Caco-2 (cell line): ENCODE measurements around the gene NKIRAS1. TPM values are rescaled to one million over a fixed set of nuclear protein-coding genes. Genes with fewer than 3 reads are reported as not detected.

Experiments used
- BruUV-seq: library from RNA; stranded (reverse); fragments of 400-500 nt; replicated peaks from 2 replicates; lab custom pipeline; 2021; lab: Mats Ljungman, UMichigan
- CTCF ChIA-PET: fragments of 300-600 bp; sonication (Branson Sonifier 250); formaldehyde crosslinking; loops from one replicate; lab custom pipeline; 2022; ENCODE audit warnings: antibody characterized with exemption; lab: Charles Lee
- POLR2A ChIA-PET: fragments of 300-600 bp; sonication (Branson Sonifier 250); formaldehyde crosslinking; loops from one replicate; lab custom pipeline; 2022; ENCODE audit warnings: antibody characterized with exemption; lab: Charles Lee
- DNase-seq, 2 experiments: peaks; one replicate each; pipeline versions ENCODE4 v3.0.0 to v3.0.0-alpha.2; 2020 to 2022
- H3K27me3 ChIP-seq: replicated peaks from 2 replicates; pipeline ENCODE4 v1.6.0; 2011; ENCODE audit warnings: low read length; ENCODE audit not compliant: control insufficient read depth, insufficient read depth
- H3K36me3 ChIP-seq: 2 replicates; pipeline ENCODE4 v1.5.1; 2011; ENCODE audit warnings: low read length; ENCODE audit not compliant: control insufficient read depth, insufficient read depth
- H3K4me1 ChIP-seq: fragments of 250-450 bp; sonication (Bioruptor Pico); 2 replicates; pipeline ENCODE4 v1.5.1; 2020; ENCODE audit warnings: mild to moderate bottlenecking
- H3K4me3 ChIP-seq: 2 replicates; pipeline ENCODE4 v1.5.1; 2011; ENCODE audit warnings: low read depth, mild to moderate bottlenecking, control low read depth, low read length
- H3K9me3 ChIP-seq: fragments of 250-450 bp; sonication (Bioruptor Pico); 2 replicates; pipeline ENCODE4 v1.5.1; 2020; ENCODE audit warnings: mild to moderate bottlenecking, moderate library complexity
- H3K27ac Mint-ChIP-seq: one replicate; pipeline ENCODE4 v1.8.0; 2022; ENCODE audit warnings: mixed read lengths; ENCODE audit not compliant: unreplicated experiment
- H3K27me3 Mint-ChIP-seq: one replicate; pipeline ENCODE4 v1.8.0; 2022; ENCODE audit warnings: mixed read lengths; ENCODE audit not compliant: insufficient read depth, unreplicated experiment
- H3K36me3 Mint-ChIP-seq: one replicate; pipeline ENCODE4 v1.8.0; 2022; ENCODE audit warnings: mild to moderate bottlenecking, mixed read lengths; ENCODE audit not compliant: insufficient read depth, unreplicated experiment
- H3K4me1 Mint-ChIP-seq: one replicate; pipeline ENCODE4 v1.8.0; 2022; ENCODE audit warnings: low read depth, mixed read lengths; ENCODE audit not compliant: unreplicated experiment
- H3K4me3 Mint-ChIP-seq: one replicate; pipeline ENCODE4 v1.8.0; 2022; ENCODE audit warnings: mild to moderate bottlenecking, moderate library complexity, mixed read lengths; ENCODE audit not compliant: unreplicated experiment
- H3K9me3 Mint-ChIP-seq: one replicate; pipeline ENCODE4 v1.8.0; 2022; ENCODE audit warnings: mixed read lengths; ENCODE audit not compliant: unreplicated experiment
- CTCF ChIP-seq, 2 experiments: fragments of 200-600 bp in 1 of 2; IDR thresholded peaks; 1 replicate in 1 of 2; 2 replicates in 1 of 2; pipeline versions ENCODE4 v1.5.1 to v1.8.0; 2011 to 2022; ENCODE audit warnings: antibody characterized with exemption in 1 of 2, control low read depth in 1 of 2, inconsistent platforms in 1 of 2, low read depth in 1 of 2, low read length in 1 of 2, mild to moderate bottlenecking in 1 of 2, moderate library complexity in 1 of 2; ENCODE audit not compliant: insufficient read depth in 1 of 2, severe bottlenecking in 1 of 2, unreplicated experiment in 1 of 2
- intact Hi-C: fragments of 100-400 bp; cut with micrococcal nuclease; formaldehyde crosslinking; loops from one replicate; pipeline ENCODE4 v1.10.0; 2022; ENCODE audit not compliant: unreplicated experiment
- total RNA-seq: library from RNA; stranded (reverse); gene quantifications from 2 replicates; pipeline ENCODE4 v1.2.3, GENCODE V29; 2022

NKIRAS1 gene
- total RNA-seq, 1 experiment from 2014 or later, result 6.8 TPM

DNA sequence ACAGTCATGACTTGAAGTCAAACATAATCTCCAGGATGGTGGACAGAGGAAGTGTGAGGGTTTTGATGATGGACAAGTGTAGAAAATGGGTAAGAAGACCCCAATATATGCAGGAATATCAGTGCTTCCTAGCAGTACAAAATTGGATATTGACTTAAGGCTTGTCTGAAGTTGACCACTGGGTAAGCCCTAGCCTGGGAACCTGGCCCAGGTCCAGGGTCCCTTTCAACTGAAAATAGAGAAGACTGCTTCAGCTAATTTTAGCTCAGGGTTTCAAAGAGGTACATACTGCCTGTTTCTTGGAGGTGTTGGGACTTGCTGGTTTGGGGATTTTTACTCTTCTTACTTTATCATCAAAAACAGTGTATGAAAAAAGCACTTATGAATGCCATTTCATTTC lies 33.0 kb upstream of the NKIRAS1 start:
- no peaks in the 10 kb centered on the region for H3K36me3 ChIP-seq
- POLR2A ChIA-PET, result no interaction called here
- Mint-ChIP-seq H3K4me1 (peaks cover 7% of the 10 kb centered on the region), H3K4me3 (no peak overlapping the region), H3K36me3 (peaks cover 28% of the 10 kb centered on the region), H3K27ac (no peak overlapping the region), H3K9me3 (no peaks in the 10 kb centered on the region), H3K27me3 (no peaks in the 10 kb centered on the region)
- peak in 1 of 2 experiments; percentile 25 for TF ChIP-seq CTCF (IDR thresholded peaks at IDR 0.05; ENCODE audit: insufficient read depth in 1 of 2, low read depth in 1 of 2, low read length in 1 of 2, severe bottlenecking in 1 of 2, unreplicated experiment in 1 of 2)
- no peaks in the 10 kb centered on the region for H3K9me3 ChIP-seq
- intact Hi-C loops, result loop anchor here (5.0 to 10.0 kb wide), 2 partner anchors 62 to 505 kb away; no protein-coding TSS in a partner anchor
- CTCF ChIA-PET, result no interaction called here
- H3K4me1 ChIP-seq, result peaks cover 24% of the 10 kb centered on the region
- DNase-seq, result no peak
- no peak overlapping the region for H3K4me3 ChIP-seq
- no peaks in the 10 kb centered on the region for H3K27me3 ChIP-seq
- no TSS peak for BruUV-seq

DNA sequence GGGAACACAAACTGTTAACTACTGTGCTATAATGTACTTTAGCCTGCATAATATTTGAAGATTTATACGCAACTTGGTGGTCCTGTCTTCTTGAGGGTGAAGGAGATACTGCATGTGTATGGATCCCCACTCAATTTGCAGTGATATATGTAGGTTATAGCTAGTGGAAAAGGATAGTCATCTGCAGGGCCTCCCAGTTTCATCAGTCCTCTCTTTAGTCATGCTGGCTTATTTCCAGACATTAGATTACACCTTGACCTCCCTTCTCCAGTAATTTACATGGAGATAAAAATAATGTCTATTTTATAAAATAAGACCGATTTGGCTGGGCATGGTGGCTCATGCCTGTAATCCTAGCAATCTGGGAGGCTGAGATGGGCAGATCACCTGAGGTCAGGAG lies 32.0 kb upstream of the NKIRAS1 start:
- peaks cover 16% of the 10 kb centered on the region for H3K4me1 Mint-ChIP-seq
- CTCF ChIA-PET, result no interaction called here

More for the DNA sequence above, 32.0 kb upstream of the NKIRAS1 start:
- Mint-ChIP-seq H3K27ac (no peak overlapping the region), H3K4me3 (no peak overlapping the region), H3K9me3 (no peaks in the 10 kb centered on the region), H3K36me3 (peaks cover 34% of the 10 kb centered on the region), H3K27me3 (no peaks in the 10 kb centered on the region)
- BruUV-seq, result no TSS peak
- no peaks in the 10 kb centered on the region for H3K36me3 ChIP-seq
- POLR2A ChIA-PET, result no interaction called here
- no peak overlapping the region for H3K4me3 ChIP-seq
- intact Hi-C loops, result loop anchor here (5.0 to 10.0 kb wide), 2 partner anchors 61 to 506 kb away; no protein-coding TSS in a partner anchor
- H3K27me3 ChIP-seq, result no peaks in the 10 kb centered on the region
- TF ChIP-seq CTCF (IDR thresholded peaks at IDR 0.05; ENCODE audit: insufficient read depth in 1 of 2, low read depth in 1 of 2, low read length in 1 of 2, severe bottlenecking in 1 of 2, unreplicated experiment in 1 of 2), result no peak
- DNase-seq, result no peak
- peaks cover 27% of the 10 kb centered on the region for H3K4me1 ChIP-seq
- H3K9me3 ChIP-seq, result no peaks in the 10 kb centered on the region
